Panc1 (cell line): ENCODE measurements around the gene EIF4EBP3. TPM values are rescaled to one million over a fixed set of nuclear protein-coding genes. Genes with fewer than 3 reads are reported as not detected.

Source experiments
- ATAC-seq: fragments of 200-7000 bp; cut with Tn5 transposase; 2 replicates; pipeline ENCODE4 v1.9.1; 2020; ENCODE audit warnings: mild to moderate bottlenecking, moderate library complexity
- BruUV-seq: library from RNA; stranded (reverse); fragments of 400-500 nt; replicated peaks from 2 replicates; lab custom pipeline; 2021; lab: Mats Ljungman, UMichigan
- CTCF ChIA-PET: fragments of 300-600 bp; sonication (Branson Sonifier 250); formaldehyde crosslinking; loops from one replicate; lab custom pipeline; 2022; ENCODE audit warnings: antibody characterized with exemption; lab: Charles Lee
- POLR2A ChIA-PET: fragments of 300-600 bp; sonication (Branson Sonifier 250); formaldehyde crosslinking; loops from one replicate; lab custom pipeline; 2022; ENCODE audit warnings: antibody characterized with exemption; lab: Charles Lee
- DNase-seq: peaks from one replicate; pipeline ENCODE4 v3.0.0-alpha.2; 2010; ENCODE audit warnings: low read depth, low spot score
- H3K27ac ChIP-seq: 2 replicates; pipeline ENCODE4 v1.5.1; 2011; ENCODE audit warnings: mild to moderate bottlenecking, low read length, inconsistent platforms
- H3K27me3 ChIP-seq: fragments of 200-500 bp; sonication (Bioruptor generic); 2 replicates; pipeline ENCODE4 v1.6.0; 2014; ENCODE audit warnings: low read length, inconsistent platforms; ENCODE audit not compliant: control insufficient read depth, insufficient read depth
- H3K36me3 ChIP-seq: fragments of 200-500 bp; sonication (Bioruptor generic); 2 replicates; pipeline ENCODE4 v1.5.1; 2014; ENCODE audit warnings: inconsistent platforms, mild to moderate bottlenecking, low read length, moderate library complexity; ENCODE audit not compliant: control insufficient read depth, insufficient read depth
- H3K4me1 ChIP-seq: 2 replicates; pipeline ENCODE4 v1.5.1; 2011; ENCODE audit warnings: inconsistent platforms, mild to moderate bottlenecking, low read length, moderate library complexity; ENCODE audit not compliant: control insufficient read depth, insufficient read depth
- H3K4me3 ChIP-seq, 2 experiments: 2 replicates each; pipeline ENCODE4 v1.5.1; 2011 to 2012; ENCODE audit warnings: low read depth in 2 of 2, low read length in 2 of 2, mild to moderate bottlenecking in 2 of 2, inconsistent platforms in 1 of 2, moderate library complexity in 1 of 2
- H3K9me3 ChIP-seq: fragments of 200-500 bp; sonication (Bioruptor generic); 2 replicates; pipeline ENCODE4 v1.5.1; 2014; ENCODE audit warnings: low read depth, mild to moderate bottlenecking, inconsistent platforms, low read length, moderate library complexity; ENCODE audit not compliant: control insufficient read depth, insufficient read depth
- CTCF ChIP-seq: fragments of 450-650 bp; IDR thresholded peaks from 2 replicates; pipeline ENCODE4 v1.5.1; 2017; ENCODE audit warnings: mild to moderate bottlenecking
- POLR2AphosphoS5 ChIP-seq: IDR thresholded peaks from 2 replicates; pipeline ENCODE4 v1.6.1; 2012; ENCODE audit warnings: mild to moderate bottlenecking, low read depth, low read length, moderate library complexity
- REST ChIP-seq, 2 experiments: IDR thresholded peaks; 2 replicates each; pipeline ENCODE4 v1.6.1; 2011 to 2012; ENCODE audit warnings: low read depth in 2 of 2, control low read depth in 1 of 2, low read length in 1 of 2, mild to moderate bottlenecking in 1 of 2, moderate library complexity in 1 of 2; ENCODE audit not compliant: insufficient read depth in 1 of 2
- SIN3A ChIP-seq: IDR thresholded peaks from 2 replicates; pipeline ENCODE4 v1.6.1; 2012; ENCODE audit warnings: low read depth, mild to moderate bottlenecking, low read length, moderate library complexity, borderline replicate concordance; ENCODE audit not compliant: insufficient read depth
- TCF7L2 ChIP-seq: IDR thresholded peaks from 2 replicates; pipeline ENCODE4 v1.6.1; 2011; ENCODE audit warnings: mild to moderate bottlenecking, low read depth, low read length, inconsistent platforms
- in situ Hi-C: cut with HindIII; loops from 2 replicates; pipeline ENCODE4 v1.10.0; 2016; ENCODE audit warnings: low sequenced_read_pairs, low pct_unique_long_range_greater_than_20kb
- intact Hi-C: fragments of 100-400 bp; cut with micrococcal nuclease; formaldehyde crosslinking; loops from one replicate; pipeline ENCODE4 v1.10.0; 2022; ENCODE audit not compliant: unreplicated experiment
- total RNA-seq: library from RNA; stranded (reverse); gene quantifications from one replicate; pipeline ENCODE4 v1.2.1, GENCODE V29; 2021; ENCODE audit not compliant: unreplicated experiment

The EIF4EBP3 gene
- total RNA-seq, 1 experiment from 2014 or later = 8.6 TPM

DNA sequence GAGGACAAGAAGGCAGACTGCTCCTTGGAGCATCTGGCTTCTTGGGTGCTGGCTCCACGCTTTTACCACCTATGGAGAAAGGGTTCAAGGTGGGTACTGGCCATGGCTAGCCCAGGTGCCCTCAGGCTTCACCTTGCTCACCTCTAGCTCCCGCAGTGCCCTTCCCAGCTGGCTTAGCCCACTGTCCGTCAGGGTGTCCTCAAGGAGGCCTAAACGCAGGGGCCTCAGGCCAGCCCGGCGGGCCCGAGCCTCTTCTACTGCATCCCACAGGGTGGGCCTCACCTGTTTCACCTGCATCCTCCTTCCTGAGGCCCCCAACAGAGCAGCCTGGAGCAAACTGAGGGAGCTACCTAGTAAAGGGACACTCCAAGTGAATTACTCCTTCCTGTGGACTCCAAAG is 26.2 kb downstream of the EIF4EBP3 start:
- POLR2A ChIA-PET = interaction anchor here (0.6 kb wide), 1 partner anchor 97 kb away, joined by 4 read pairs; no protein-coding TSS in a partner anchor
- Histone ChIP-seq H3K27me3 (no peaks in the 10 kb centered on the region), H3K9me3 (no peaks in the 10 kb centered on the region), H3K27ac (no peak overlapping the region), H3K4me3 (no peak overlapping the region), H3K4me1 (no peaks in the 10 kb centered on the region), H3K36me3 (no peaks in the 10 kb centered on the region)
- in situ Hi-C loops = no loop called here
- ATAC-seq = no peak
- BruUV-seq = no TSS peak
- DNase-seq = no peak
- CTCF ChIA-PET = no interaction called here
- TF ChIP-seq SIN3A (no peak), REST (IDR thresholded peaks at IDR 0.05; ENCODE audit: insufficient read depth in 1 of 2, low read depth in 2 of 2, low read length in 1 of 2) (no peak), CTCF (no peak), POLR2AphosphoS5 (no peak), TCF7L2 (no peak)
- intact Hi-C loops = loop anchor here (10.0 kb wide), 1 partner anchor 141 kb away; no protein-coding TSS in a partner anchor

- Histone ChIP-seq H3K27ac (no peak overlapping the region), H3K9me3 (no peaks in the 10 kb centered on the region), H3K4me1 (no peaks in the 10 kb centered on the region), H3K4me3 (no peak overlapping the region), H3K36me3 (no peaks in the 10 kb centered on the region), H3K27me3 (no peaks in the 10 kb centered on the region)
- DNase-seq (no peak), ATAC-seq (no peak)
- intact Hi-C loops = loop anchor here (10.0 kb wide), 1 partner anchor 141 kb away; no protein-coding TSS in a partner anchor
- ChIA-PET CTCF (no interaction called here), POLR2A (interaction anchor here (0.5 to 0.6 kb wide), 2 partner anchors 98 to 396 kb away, joined by 3 to 4 read pairs; no protein-coding TSS in a partner anchor)
- BruUV-seq = no TSS peak
- TF ChIP-seq POLR2AphosphoS5 = no peak
- TF ChIP-seq REST (IDR thresholded peaks at IDR 0.05; ENCODE audit: insufficient read depth in 1 of 2, low read depth in 2 of 2, low read length in 1 of 2) = no peak
- no peak for TF ChIP-seq CTCF
- no peak for TF ChIP-seq TCF7L2
- no peak for TF ChIP-seq SIN3A
- in situ Hi-C loops = no loop called here
Measured at GRCh38 chr5:140574165-140574564, 26.7 kb downstream of the EIF4EBP3 start.
